Measurements from ENCODE around the gene ABCA12.

Gene ABCA12

GRCh38 chr2:215149894-215150293 lies 11.5 kb upstream of the ABCA12 start:
- H3K9me3 ChIP-seq (ENCODE audit: control insufficient read depth, low read depth, low read length), result no peaks in the 10 kb centered on the region
- no peak overlapping the region for H3K4me3 ChIP-seq (ENCODE audit: low read length)
- no peaks in the 10 kb centered on the region for H3K27me3 ChIP-seq (ENCODE audit: control insufficient read depth, insufficient read depth, low read length)
- H3K9ac ChIP-seq (ENCODE audit: low read length), result no peak overlapping the region
- H3K36me3 ChIP-seq (ENCODE audit: control insufficient read depth, low read depth, low read length), result no peaks in the 10 kb centered on the region
- H3K27ac ChIP-seq (ENCODE audit: low read length), result no peak overlapping the region
- H3K4me1 ChIP-seq (ENCODE audit: control insufficient read depth, low read depth, low read length), result no peaks in the 10 kb centered on the region

- Histone ChIP-seq H3K4me3 (ENCODE audit: low read length) (no peak overlapping the region), H3K9ac (ENCODE audit: low read length) (no peak overlapping the region), H3K27me3 (ENCODE audit: control insufficient read depth, insufficient read depth, low read length) (no peaks in the 10 kb centered on the region), H3K36me3 (ENCODE audit: control insufficient read depth, low read depth, low read length) (no peaks in the 10 kb centered on the region), H3K4me1 (ENCODE audit: control insufficient read depth, low read depth, low read length) (no peaks in the 10 kb centered on the region), H3K9me3 (ENCODE audit: control insufficient read depth, low read depth, low read length) (no peaks in the 10 kb centered on the region), H3K27ac (ENCODE audit: low read length) (no peak overlapping the region)
Observed at GRCh38 chr2:215149486-215149885, 11.1 kb upstream of the ABCA12 start.

- no peaks in the 10 kb centered on the region for H3K27me3 ChIP-seq (ENCODE audit: control insufficient read depth, insufficient read depth, low read length)
- H3K9me3 ChIP-seq (ENCODE audit: control insufficient read depth, low read depth, low read length), result no peaks in the 10 kb centered on the region
- no peak overlapping the region for H3K27ac ChIP-seq (ENCODE audit: low read length)
- no peak overlapping the region for H3K9ac ChIP-seq (ENCODE audit: low read length)
- no peaks in the 10 kb centered on the region for H3K4me1 ChIP-seq (ENCODE audit: control insufficient read depth, low read depth, low read length)
- H3K36me3 ChIP-seq (ENCODE audit: control insufficient read depth, low read depth, low read length), result no peaks in the 10 kb centered on the region
- H3K4me3 ChIP-seq (ENCODE audit: low read length), result no peak overlapping the region
Observed at GRCh38 chr2:215149060-215149459, 10.6 kb upstream of the ABCA12 start.

DNA sequence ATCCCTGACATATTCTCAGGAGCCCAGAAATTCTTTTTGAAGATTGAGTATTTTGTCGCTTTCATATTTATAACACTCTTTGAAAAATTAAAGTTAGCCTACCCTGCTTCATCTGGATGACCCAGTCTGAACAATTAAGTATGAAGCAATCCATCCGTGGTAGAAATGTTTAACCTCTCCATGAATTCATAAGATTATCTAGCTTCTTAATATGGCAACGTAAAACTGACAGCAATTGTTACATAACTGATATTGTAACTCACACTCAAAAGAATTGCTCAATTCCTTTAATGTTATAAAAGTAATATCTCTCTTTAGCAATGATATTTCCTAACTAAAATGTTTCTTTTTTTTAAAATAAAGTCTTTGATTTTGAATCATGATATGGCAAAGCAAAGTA lies 7.2 kb upstream of the ABCA12 start:
- H3K27me3 ChIP-seq (ENCODE audit: control insufficient read depth, insufficient read depth, low read length), result no peaks in the 10 kb centered on the region
- no peak overlapping the region for H3K4me3 ChIP-seq (ENCODE audit: low read length)
- no peaks in the 10 kb centered on the region for H3K9me3 ChIP-seq (ENCODE audit: control insufficient read depth, low read depth, low read length)
- H3K4me1 ChIP-seq (ENCODE audit: control insufficient read depth, low read depth, low read length), result no peaks in the 10 kb centered on the region
- H3K9ac ChIP-seq (ENCODE audit: low read length), result no peak overlapping the region
- no peak overlapping the region for H3K27ac ChIP-seq (ENCODE audit: low read length)
- no peaks in the 10 kb centered on the region for H3K36me3 ChIP-seq (ENCODE audit: control insufficient read depth, low read depth, low read length)

DNA sequence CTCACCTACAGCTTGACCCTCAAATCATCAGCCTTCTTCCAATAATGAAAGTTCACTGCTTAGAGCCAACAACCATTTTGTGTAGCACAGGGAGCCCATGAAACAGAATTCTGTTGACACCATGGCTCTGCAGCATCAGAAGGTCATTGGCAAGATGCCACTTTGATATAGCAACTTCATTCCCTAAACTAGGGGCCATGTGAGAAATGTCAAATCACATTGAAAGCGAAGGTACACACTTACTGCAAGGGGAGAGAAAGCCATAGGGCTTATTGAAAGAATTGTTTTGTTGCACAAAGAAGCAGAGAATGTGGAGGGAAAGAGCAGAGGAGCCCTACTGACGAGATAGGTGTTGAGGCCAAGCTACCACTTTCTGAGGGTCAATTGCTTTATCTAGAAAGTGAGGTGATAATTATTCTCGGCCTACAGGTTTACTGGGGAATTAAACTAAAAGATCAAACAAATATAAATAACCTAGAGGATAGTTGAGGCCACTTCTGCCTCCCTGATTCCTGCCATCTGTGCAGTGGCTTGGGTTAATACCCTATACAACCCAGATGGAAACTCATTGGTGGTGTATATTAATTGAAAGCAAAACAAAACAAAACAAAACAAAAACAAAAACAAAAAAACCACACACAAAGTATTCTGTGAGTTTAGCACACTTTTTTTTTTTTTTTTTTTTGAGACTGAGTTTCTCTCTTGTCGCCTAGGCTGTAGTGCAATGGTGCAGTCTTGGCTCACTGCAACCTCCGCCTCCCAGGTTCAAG lies 5.9 kb upstream of the ABCA12 start:
- no peaks in the 10 kb centered on the region for H3K27me3 ChIP-seq (ENCODE audit: control insufficient read depth, insufficient read depth, low read length)

DNA sequence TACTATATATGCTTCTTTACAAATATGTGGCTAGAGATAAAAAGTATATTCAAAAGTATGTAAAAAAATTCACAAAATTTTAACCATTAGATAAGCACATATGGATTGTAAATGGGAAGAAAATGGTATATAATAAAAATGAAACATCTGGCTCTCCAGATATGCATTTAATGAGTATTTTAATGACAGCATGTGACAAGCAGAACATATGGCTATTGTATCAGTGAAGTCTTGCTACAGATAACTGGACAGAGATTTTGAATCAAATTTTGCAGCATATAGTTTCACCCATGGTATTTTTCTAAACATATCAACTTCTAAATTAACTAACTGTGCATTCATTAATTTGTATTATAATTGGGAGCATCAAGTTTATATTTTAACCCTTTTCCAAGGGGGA lies 5.0 kb upstream of the ABCA12 start:
- H3K4me1 ChIP-seq (ENCODE audit: control insufficient read depth, low read depth, low read length), result no peaks in the 10 kb centered on the region
- H3K36me3 ChIP-seq (ENCODE audit: control insufficient read depth, low read depth, low read length), result no peaks in the 10 kb centered on the region
- H3K9ac ChIP-seq (ENCODE audit: low read length), result no peak overlapping the region
- H3K4me3 ChIP-seq (ENCODE audit: low read length), result no peak overlapping the region
- H3K9me3 ChIP-seq (ENCODE audit: control insufficient read depth, low read depth, low read length), result no peaks in the 10 kb centered on the region
- H3K27me3 ChIP-seq (ENCODE audit: control insufficient read depth, insufficient read depth, low read length), result no peaks in the 10 kb centered on the region
- H3K27ac ChIP-seq (ENCODE audit: low read length), result no peak overlapping the region

More for the DNA sequence above, 5.9 kb upstream of the ABCA12 start:
- H3K4me1 ChIP-seq (ENCODE audit: control insufficient read depth, low read depth, low read length), result no peaks in the 10 kb centered on the region
- no peak overlapping the region for H3K9ac ChIP-seq (ENCODE audit: low read length)
- no peaks in the 10 kb centered on the region for H3K36me3 ChIP-seq (ENCODE audit: control insufficient read depth, low read depth, low read length)
- no peaks in the 10 kb centered on the region for H3K9me3 ChIP-seq (ENCODE audit: control insufficient read depth, low read depth, low read length)
- H3K4me3 ChIP-seq (ENCODE audit: low read length), result no peak overlapping the region
- H3K27ac ChIP-seq (ENCODE audit: low read length), result no peak overlapping the region

- Histone ChIP-seq H3K27ac (ENCODE audit: low read length) (no peak overlapping the region), H3K4me1 (ENCODE audit: control insufficient read depth, low read depth, low read length) (no peaks in the 10 kb centered on the region), H3K9me3 (ENCODE audit: control insufficient read depth, low read depth, low read length) (no peaks in the 10 kb centered on the region), H3K4me3 (ENCODE audit: low read length) (no peak overlapping the region), H3K36me3 (ENCODE audit: control insufficient read depth, low read depth, low read length) (no peaks in the 10 kb centered on the region), H3K9ac (ENCODE audit: low read length) (no peak overlapping the region), H3K27me3 (ENCODE audit: control insufficient read depth, insufficient read depth, low read length) (no peaks in the 10 kb centered on the region)
Observed at GRCh38 chr2:215141706-215142105, 3.3 kb upstream of the ABCA12 start.

- no peaks in the 10 kb centered on the region for H3K4me1 ChIP-seq (ENCODE audit: control insufficient read depth, low read depth, low read length)
- H3K4me3 ChIP-seq (ENCODE audit: low read length), result no peak overlapping the region
- H3K36me3 ChIP-seq (ENCODE audit: control insufficient read depth, low read depth, low read length), result no peaks in the 10 kb centered on the region
- no peak overlapping the region for H3K9ac ChIP-seq (ENCODE audit: low read length)
- H3K9me3 ChIP-seq (ENCODE audit: control insufficient read depth, low read depth, low read length), result no peaks in the 10 kb centered on the region
- H3K27me3 ChIP-seq (ENCODE audit: control insufficient read depth, insufficient read depth, low read length), result no peaks in the 10 kb centered on the region
- no peak overlapping the region for H3K27ac ChIP-seq (ENCODE audit: low read length)
Observed at GRCh38 chr2:215140166-215140707, 1.8 kb upstream of the ABCA12 start.

DNA sequence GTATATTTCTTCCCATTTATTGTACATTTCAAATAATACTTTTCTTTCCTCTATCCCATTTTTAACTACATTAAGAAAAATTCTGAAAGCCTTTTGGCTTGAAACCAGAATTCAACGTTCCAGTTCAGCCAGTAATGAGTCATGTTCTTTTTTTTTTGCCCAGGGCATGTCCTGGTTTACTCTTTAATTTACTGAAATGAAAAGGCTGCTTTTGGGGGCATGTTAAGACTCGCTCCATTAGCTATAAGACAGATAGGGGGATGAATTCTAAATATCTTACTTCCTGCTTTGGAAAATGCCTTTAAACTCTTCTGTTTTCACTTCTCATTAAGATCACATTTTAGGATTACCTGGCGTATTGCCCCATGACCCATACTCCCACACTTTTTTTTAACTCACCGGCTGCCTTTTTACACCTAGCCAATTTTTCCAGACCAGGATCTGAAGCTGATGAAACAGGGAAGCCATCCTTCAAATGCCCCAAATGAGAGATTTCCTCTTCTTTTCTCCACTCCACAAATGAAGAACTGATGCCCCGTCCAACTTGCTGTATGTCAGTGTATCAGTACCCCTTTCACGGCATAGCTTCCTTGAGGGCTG lies 585 bp downstream of the ABCA12 start:
- no peak overlapping the region for H3K9ac ChIP-seq (ENCODE audit: low read length)
- H3K27ac ChIP-seq (ENCODE audit: low read length), result no peak overlapping the region
- no peak overlapping the region for H3K4me3 ChIP-seq (ENCODE audit: low read length)
- H3K36me3 ChIP-seq (ENCODE audit: control insufficient read depth, low read depth, low read length), result no peaks in the 10 kb centered on the region
- H3K27me3 ChIP-seq (ENCODE audit: control insufficient read depth, insufficient read depth, low read length), result no peaks in the 10 kb centered on the region
- no peaks in the 10 kb centered on the region for H3K9me3 ChIP-seq (ENCODE audit: control insufficient read depth, low read depth, low read length)
- H3K4me1 ChIP-seq (ENCODE audit: control insufficient read depth, low read depth, low read length), result no peaks in the 10 kb centered on the region

DNA sequence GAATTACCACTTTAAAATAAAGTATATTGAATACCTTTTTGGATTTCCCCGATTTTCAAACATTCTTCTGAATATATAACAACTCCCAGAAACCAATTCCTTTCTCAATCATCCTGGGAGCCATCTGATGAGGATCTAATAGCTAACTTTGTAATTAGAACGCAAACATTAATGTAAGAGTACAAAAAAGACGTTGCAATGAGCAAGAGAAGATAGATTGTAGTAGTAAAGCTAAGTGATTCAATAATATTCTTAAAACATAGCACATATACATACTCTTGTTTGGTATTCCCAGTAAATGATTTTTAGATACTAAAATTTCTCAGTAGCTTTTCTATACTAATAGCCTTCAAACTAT lies 1.1 kb downstream of the ABCA12 start:
- H3K4me3 ChIP-seq (ENCODE audit: low read length), result no peak overlapping the region
- no peaks in the 10 kb centered on the region for H3K9me3 ChIP-seq (ENCODE audit: control insufficient read depth, low read depth, low read length)
- H3K36me3 ChIP-seq (ENCODE audit: control insufficient read depth, low read depth, low read length), result no peaks in the 10 kb centered on the region
- no peak overlapping the region for H3K9ac ChIP-seq (ENCODE audit: low read length)
- no peaks in the 10 kb centered on the region for H3K4me1 ChIP-seq (ENCODE audit: control insufficient read depth, low read depth, low read length)
- no peaks in the 10 kb centered on the region for H3K27me3 ChIP-seq (ENCODE audit: control insufficient read depth, insufficient read depth, low read length)
- no peak overlapping the region for H3K27ac ChIP-seq (ENCODE audit: low read length)

DNA sequence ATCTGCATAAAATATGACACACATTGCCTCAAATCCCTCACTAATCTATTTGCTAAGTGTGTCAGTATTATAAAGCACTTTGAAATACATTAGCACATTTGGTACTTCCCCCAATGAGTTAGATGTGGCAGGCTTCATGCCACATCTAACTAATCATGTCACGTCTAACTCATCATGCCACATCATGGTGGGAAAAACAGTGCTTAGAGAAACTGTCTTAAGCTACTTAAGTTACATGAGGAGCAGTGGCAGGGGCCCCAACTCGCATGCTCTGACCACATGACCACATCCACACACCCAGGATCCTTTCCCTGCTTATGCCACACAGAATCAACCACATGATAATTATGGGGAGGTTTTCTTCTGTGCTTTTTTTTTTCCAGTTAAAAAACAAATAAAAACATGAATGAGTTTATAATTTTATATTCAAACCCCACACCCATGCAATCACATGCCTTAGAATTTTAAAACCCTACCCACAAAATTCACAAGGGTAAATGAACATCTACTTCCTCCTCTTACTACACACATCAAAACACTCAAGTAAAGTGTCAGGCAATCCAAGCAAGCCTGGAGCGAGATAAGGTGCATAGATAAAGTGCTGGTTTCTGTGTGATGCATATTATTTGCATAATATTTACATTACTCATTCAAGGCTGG lies 1.6 kb downstream of the ABCA12 start:
- Histone ChIP-seq H3K4me1 (ENCODE audit: control insufficient read depth, low read depth, low read length) (no peaks in the 10 kb centered on the region), H3K4me3 (ENCODE audit: low read length) (no peak overlapping the region), H3K27me3 (ENCODE audit: control insufficient read depth, insufficient read depth, low read length) (no peaks in the 10 kb centered on the region), H3K9me3 (ENCODE audit: control insufficient read depth, low read depth, low read length) (no peaks in the 10 kb centered on the region), H3K27ac (ENCODE audit: low read length) (no peak overlapping the region), H3K9ac (ENCODE audit: low read length) (no peak overlapping the region), H3K36me3 (ENCODE audit: control insufficient read depth, low read depth, low read length) (no peaks in the 10 kb centered on the region)
